Neural progenitor cell (in vitro differentiated cells): ENCODE results near the gene PLEKHJ1. TPM values are rescaled to one million over a fixed set of nuclear protein-coding genes. Genes with fewer than 3 reads are reported as not detected.

Experiments used
- DNase-seq: peaks from one replicate; pipeline ENCODE4 v3.0.0-alpha.2; 2016; ENCODE audit warnings: low spot score
- H2AFZ ChIP-seq: fragments of 200-600 bp; sonication (generic); replicated peaks from 2 replicates; pipeline ENCODE4 v1.6.1; 2016; ENCODE audit warnings: antibody characterized with exemption
- H3F3A ChIP-seq: fragments of 200-600 bp; sonication (generic); 2 replicates; pipeline ENCODE4 v1.6.1; 2016; ENCODE audit warnings: antibody characterized with exemption, low read depth
- H3K27ac ChIP-seq: fragments of 200-600 bp; sonication (generic); 2 replicates; pipeline ENCODE4 v1.5.1; 2016; ENCODE audit warnings: mild to moderate bottlenecking
- H3K27me3 ChIP-seq: fragments of 200-600 bp; sonication (generic); 2 replicates; pipeline ENCODE4 v1.6.1; 2016; ENCODE audit warnings: mild to moderate bottlenecking, moderate library complexity
- H3K36me3 ChIP-seq: fragments of 200-600 bp; sonication (generic); 2 replicates; pipeline ENCODE4 v1.5.1; 2016
- H3K4me1 ChIP-seq: fragments of 200-600 bp; sonication (generic); 2 replicates; pipeline ENCODE4 v1.6.1; 2016; ENCODE audit warnings: mixed run types
- H3K4me2 ChIP-seq: fragments of 200-600 bp; sonication (generic); 2 replicates; pipeline ENCODE4 v1.6.1; 2016
- H3K4me3 ChIP-seq: fragments of 200-600 bp; sonication (generic); 2 replicates; pipeline ENCODE4 v1.5.1; 2016
- H3K79me2 ChIP-seq: fragments of 200-600 bp; sonication (generic); 2 replicates; pipeline ENCODE4 v1.6.1; 2016; ENCODE audit warnings: low read depth
- H3K9ac ChIP-seq: fragments of 200-600 bp; sonication (generic); 2 replicates; pipeline ENCODE4 v1.6.1; 2016
- H3K9me3 ChIP-seq: fragments of 200-600 bp; sonication (generic); 2 replicates; pipeline ENCODE4 v1.5.1; 2016; ENCODE audit warnings: low read depth
- H4K20me1 ChIP-seq: fragments of 200-600 bp; sonication (generic); 2 replicates; pipeline ENCODE4 v1.6.1; 2016; ENCODE audit warnings: low read depth
- H3K27ac Mint-ChIP-seq: 3 replicates; pipeline ENCODE4 v1.8.0; 2021; ENCODE audit warnings: mixed read lengths
- H3K27me3 Mint-ChIP-seq: 2 replicates; pipeline ENCODE4 v1.8.0; 2022; ENCODE audit warnings: low read depth, mild to moderate bottlenecking, inconsistent platforms, moderate library complexity, mixed read lengths; ENCODE audit not compliant: insufficient read depth
- H3K36me3 Mint-ChIP-seq: 3 replicates; pipeline ENCODE4 v1.8.0; 2021; ENCODE audit warnings: mixed read lengths
- H3K4me1 Mint-ChIP-seq: 3 replicates; pipeline ENCODE4 v1.8.0; 2021; ENCODE audit warnings: mixed read lengths
- H3K4me3 Mint-ChIP-seq: 3 replicates; pipeline ENCODE4 v1.8.0; 2021; ENCODE audit warnings: mild to moderate bottlenecking, moderate library complexity, mixed read lengths
- H3K9me3 Mint-ChIP-seq: 3 replicates; pipeline ENCODE4 v1.8.0; 2020; ENCODE audit warnings: mixed read lengths
- CTCF ChIP-seq: fragments of 200-600 bp; sonication (generic); IDR thresholded peaks from 2 replicates; pipeline ENCODE4 v1.5.1; 2017; ENCODE audit warnings: antibody characterized with exemption, mild to moderate bottlenecking
- EZH2 ChIP-seq: fragments of 200-600 bp; sonication (generic); IDR thresholded peaks from 2 replicates; pipeline ENCODE4 v1.6.1; 2017; ENCODE audit warnings: antibody characterized with exemption, mild to moderate bottlenecking, moderate library complexity
- EZH2phosphoT487 ChIP-seq: fragments of 200-600 bp; sonication (generic); IDR thresholded peaks from 2 replicates; pipeline ENCODE4 v1.6.1; 2017; ENCODE audit warnings: antibody characterized with exemption
- total RNA-seq: library from RNA; depleted of rRNA; stranded (reverse); fragments of >200 nt; gene quantifications from 2 replicates; pipeline ENCODE4 v1.2.3, GENCODE V29; 2015; ENCODE audit warnings: low replicate concordance

Gene PLEKHJ1
- total RNA-seq, 1 donor from 2014 or later, result 77.6 TPM

DNA sequence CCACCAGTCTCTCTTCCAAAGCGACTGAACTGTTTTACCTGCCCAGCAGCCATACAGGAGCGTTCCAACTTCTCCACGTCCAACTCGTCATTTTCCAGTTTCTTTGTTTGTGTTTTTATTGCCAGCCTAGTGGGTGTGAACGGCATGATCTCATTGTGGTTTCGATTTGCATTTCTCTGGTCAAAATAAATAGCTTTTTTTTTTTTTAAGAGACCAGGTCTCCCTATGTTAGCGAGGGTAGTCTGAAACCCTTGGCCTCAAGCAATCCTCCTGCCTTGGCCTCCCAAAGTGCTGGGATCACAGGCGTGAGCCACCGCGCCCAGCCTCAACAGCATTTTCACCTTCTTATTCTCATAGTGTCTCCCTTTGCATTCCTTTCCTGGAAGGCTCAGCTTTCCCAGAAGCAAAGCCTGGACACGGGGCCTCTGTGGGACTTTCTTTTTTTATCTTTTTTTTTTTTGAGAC, 24.2 kb upstream of the PLEKHJ1 start:
- no peak for DNase-seq
- no peaks in the 10 kb centered on the region for H3F3A ChIP-seq
- no peaks in the 10 kb centered on the region for H3K4me1 Mint-ChIP-seq
- H3K27me3 ChIP-seq, result no peaks in the 10 kb centered on the region
- H3K27me3 Mint-ChIP-seq, result peaks cover 3% of the 10 kb centered on the region
- no peak overlapping the region for H2AFZ ChIP-seq
- no peak overlapping the region for H3K4me3 ChIP-seq
- no peaks in the 10 kb centered on the region for H3K36me3 Mint-ChIP-seq
- no peak overlapping the region for H3K4me2 ChIP-seq
- no peaks in the 10 kb centered on the region for H3K9me3 Mint-ChIP-seq
- no peaks in the 10 kb centered on the region for H4K20me1 ChIP-seq
- no peaks in the 10 kb centered on the region for H3K79me2 ChIP-seq
- H3K27ac ChIP-seq, result no peak overlapping the region
- H3K9me3 ChIP-seq, result no peaks in the 10 kb centered on the region
- H3K9ac ChIP-seq, result no peak overlapping the region
- TF ChIP-seq CTCF (no peak), EZH2phosphoT487 (no peak), EZH2 (no peak)
- no peaks in the 10 kb centered on the region for H3K4me1 ChIP-seq
- no peaks in the 10 kb centered on the region for H3K36me3 ChIP-seq
- H3K4me3 Mint-ChIP-seq, result no peak overlapping the region
- H3K27ac Mint-ChIP-seq, result no peak overlapping the region

GRCh38 chr19:2259336-2259735, 23.2 kb upstream of the PLEKHJ1 start:
- H3K4me3 ChIP-seq, result no peak overlapping the region
- peaks cover 3% of the 10 kb centered on the region for H3F3A ChIP-seq
- Mint-ChIP-seq H3K9me3 (no peaks in the 10 kb centered on the region), H3K27me3 (peaks cover 4% of the 10 kb centered on the region), H3K4me3 (no peak overlapping the region), H3K36me3 (no peaks in the 10 kb centered on the region), H3K4me1 (no peaks in the 10 kb centered on the region), H3K27ac (no peak overlapping the region)
- no peak overlapping the region for H3K9ac ChIP-seq
- no peaks in the 10 kb centered on the region for H3K27me3 ChIP-seq
- H3K79me2 ChIP-seq, result no peaks in the 10 kb centered on the region
- H2AFZ ChIP-seq, result no peak overlapping the region
- no peaks in the 10 kb centered on the region for H3K4me1 ChIP-seq
- no peak overlapping the region for H3K4me2 ChIP-seq
- H4K20me1 ChIP-seq, result no peaks in the 10 kb centered on the region
- H3K36me3 ChIP-seq, result no peaks in the 10 kb centered on the region
- H3K9me3 ChIP-seq, result no peaks in the 10 kb centered on the region
- no peak for DNase-seq
- no peak for TF ChIP-seq EZH2
- no peak for TF ChIP-seq EZH2phosphoT487
- TF ChIP-seq CTCF, result no peak
- no peak overlapping the region for H3K27ac ChIP-seq

GRCh38 chr19:2255982-2256685, 20.0 kb upstream of the PLEKHJ1 start, which contains the start of gene JSRP1:
TSS of gene JSRP1 (minus strand) at chr19:2256417. CDS start at chr19:2255314, 1,103 bp downstream.
- Histone ChIP-seq H3K4me2 (no peak within 1 kb of the TSS), H4K20me1 (no peaks in the 10 kb centered on the region), H3K9me3 (no peaks in the 10 kb centered on the region), H3K27me3 (peaks cover 20% of the 10 kb centered on the region), H3K79me2 (no peaks in the 10 kb centered on the region), H3K36me3 (no peaks in the 10 kb centered on the region), H3K4me3 (no peak within 1 kb of the TSS), H2AFZ (no peak within 1 kb of the TSS), H3K27ac (no peak within 1 kb of the TSS), H3F3A (peaks cover 19% of the 10 kb centered on the region), H3K4me1 (peaks cover 10% of the 10 kb centered on the region), H3K9ac (no peak within 1 kb of the TSS)
- no peak for DNase-seq
- no peak for TF ChIP-seq EZH2phosphoT487
- Mint-ChIP-seq H3K27ac (no peak within 1 kb of the TSS), H3K4me1 (peaks cover 4% of the 10 kb centered on the region), H3K27me3 (peaks cover 10% of the 10 kb centered on the region), H3K9me3 (no peaks in the 10 kb centered on the region), H3K4me3 (no peak within 1 kb of the TSS), H3K36me3 (no peaks in the 10 kb centered on the region)
